ENCODE results near the gene SBK2.

The SBK2 gene

DNA sequence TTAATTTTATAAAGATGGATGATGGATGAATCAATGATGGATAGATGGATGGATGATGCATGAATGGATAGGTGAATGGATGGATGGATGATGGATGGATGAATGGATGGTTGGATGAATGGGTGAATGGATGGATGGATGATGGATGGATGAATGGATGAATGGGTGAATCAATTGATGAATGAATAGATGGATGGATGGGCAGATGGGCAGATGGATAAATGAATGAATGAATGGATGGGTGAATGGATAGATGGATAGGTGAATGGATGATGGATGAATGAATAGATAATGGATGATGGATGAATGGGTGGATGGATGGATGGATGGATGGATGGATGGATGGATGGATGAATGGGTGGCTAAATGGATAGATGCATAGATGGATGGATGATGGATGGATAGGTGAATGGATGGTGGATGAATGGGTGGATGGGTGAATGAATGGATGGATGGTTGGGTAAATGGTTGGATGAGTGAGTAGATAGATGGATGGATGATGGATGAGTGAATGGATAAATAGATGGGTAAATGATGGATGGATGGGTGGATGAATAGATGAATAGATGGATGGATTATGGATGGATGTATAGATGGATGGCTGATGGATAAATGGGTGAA lies 30.9 kb upstream of the SBK2 start:
- in situ Hi-C loops (cut with HindIII; ENCODE audit: low sequenced_read_pairs): no loop called here
- H3K4me3 ChIP-seq (ENCODE audit: low read depth, low read length): no peak overlapping the region
- TF ChIP-seq, protein P1, sequence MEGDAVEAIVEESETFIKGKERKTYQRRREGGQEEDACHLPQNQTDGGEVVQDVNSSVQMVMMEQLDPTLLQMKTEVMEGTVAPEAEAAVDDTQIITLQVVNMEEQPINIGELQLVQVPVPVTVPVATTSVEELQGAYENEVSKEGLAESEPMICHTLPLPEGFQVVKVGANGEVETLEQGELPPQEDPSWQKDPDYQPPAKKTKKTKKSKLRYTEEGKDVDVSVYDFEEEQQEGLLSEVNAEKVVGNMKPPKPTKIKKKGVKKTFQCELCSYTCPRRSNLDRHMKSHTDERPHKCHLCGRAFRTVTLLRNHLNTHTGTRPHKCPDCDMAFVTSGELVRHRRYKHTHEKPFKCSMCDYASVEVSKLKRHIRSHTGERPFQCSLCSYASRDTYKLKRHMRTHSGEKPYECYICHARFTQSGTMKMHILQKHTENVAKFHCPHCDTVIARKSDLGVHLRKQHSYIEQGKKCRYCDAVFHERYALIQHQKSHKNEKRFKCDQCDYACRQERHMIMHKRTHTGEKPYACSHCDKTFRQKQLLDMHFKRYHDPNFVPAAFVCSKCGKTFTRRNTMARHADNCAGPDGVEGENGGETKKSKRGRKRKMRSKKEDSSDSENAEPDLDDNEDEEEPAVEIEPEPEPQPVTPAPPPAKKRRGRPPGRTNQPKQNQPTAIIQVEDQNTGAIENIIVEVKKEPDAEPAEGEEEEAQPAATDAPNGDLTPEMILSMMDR (IDR thresholded peaks at IDR 0.05; ENCODE audit: low read depth, low read length): no peak
- no peak for DNase-seq (ENCODE audit: low read depth, low spot score)

DNA sequence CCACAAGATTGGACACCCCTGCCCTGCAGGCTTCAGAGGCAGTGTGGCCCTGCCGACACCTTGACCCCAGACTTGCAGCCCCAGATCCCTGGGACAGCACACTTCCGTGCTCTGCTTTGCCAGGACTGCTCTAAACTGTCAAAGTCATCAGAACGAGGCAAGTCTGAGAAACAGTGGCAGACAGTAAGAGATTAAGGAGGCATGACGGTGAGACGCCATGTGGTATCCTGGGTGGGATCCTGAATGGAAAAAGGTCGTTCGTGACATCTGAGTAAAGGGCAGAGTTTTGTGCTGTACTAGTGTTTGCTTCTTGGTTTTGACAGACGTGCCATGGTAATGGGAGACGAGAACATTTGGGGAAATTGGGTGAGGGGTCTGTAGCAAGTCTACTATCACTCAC lies 29.9 kb upstream of the SBK2 start:
- TF ChIP-seq, protein P1 (IDR thresholded peaks at IDR 0.05; ENCODE audit: low read depth, low read length): no peak
- in situ Hi-C loops (cut with HindIII; ENCODE audit: low sequenced_read_pairs): no loop called here
- DNase-seq (ENCODE audit: low read depth, low spot score): no peak
- no peak overlapping the region for H3K4me3 ChIP-seq (ENCODE audit: low read depth, low read length)

DNA sequence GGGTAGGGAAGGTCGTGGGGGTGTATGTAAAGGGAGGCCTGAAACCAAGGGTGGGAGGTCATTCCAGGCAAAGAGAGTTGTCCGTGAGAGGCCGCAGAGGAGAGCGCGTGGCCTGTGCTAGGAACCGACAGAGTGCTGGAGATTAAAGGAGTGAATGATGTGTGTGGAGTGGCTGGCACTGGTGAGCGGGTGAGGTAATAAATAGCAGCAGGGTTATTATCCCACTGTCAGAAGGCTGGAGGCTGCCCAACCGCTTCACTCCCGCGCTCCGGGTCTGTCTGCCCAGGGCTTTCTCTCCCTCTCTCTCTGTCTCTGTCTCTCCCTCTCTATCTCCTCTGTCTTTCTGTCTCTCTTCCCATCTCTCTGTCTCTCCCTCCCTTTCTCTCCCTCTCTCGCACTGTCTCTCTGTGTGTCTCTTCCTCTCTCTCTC lies 26.3 kb upstream of the SBK2 start:
- H3K4me3 ChIP-seq (ENCODE audit: low read depth, low read length): no peak overlapping the region
- TF ChIP-seq, protein P1 (IDR thresholded peaks at IDR 0.05; ENCODE audit: low read depth, low read length): no peak
- in situ Hi-C loops (cut with HindIII; ENCODE audit: low sequenced_read_pairs): no loop called here
- DNase-seq (ENCODE audit: low read depth, low spot score): no peak

DNA sequence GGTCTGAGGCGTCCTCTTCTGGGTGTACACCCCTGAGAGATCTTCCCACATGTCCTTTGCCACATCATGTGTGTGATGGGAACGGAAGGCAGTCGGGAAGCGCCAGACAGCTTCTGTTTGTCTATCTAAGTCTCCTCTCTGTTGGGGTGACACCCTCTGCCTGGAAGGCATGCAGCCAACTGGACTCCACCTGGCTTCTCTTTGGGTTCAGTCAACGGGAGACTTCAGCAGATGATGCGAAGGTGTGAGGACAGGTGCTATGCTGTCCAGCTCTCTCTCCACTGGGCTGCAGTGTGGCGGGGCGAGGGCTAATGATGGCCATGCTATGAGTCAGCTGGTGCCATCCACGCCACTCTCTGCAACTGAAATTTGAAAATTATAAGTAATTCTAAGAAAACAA lies 22.8 kb upstream of the SBK2 start:
- TF ChIP-seq, protein P1 (IDR thresholded peaks at IDR 0.05; ENCODE audit: low read depth, low read length): no peak
- no peak for DNase-seq (ENCODE audit: low read depth, low spot score)
- in situ Hi-C loops (cut with HindIII; ENCODE audit: low sequenced_read_pairs): no loop called here
- no peak overlapping the region for H3K4me3 ChIP-seq (ENCODE audit: low read depth, low read length)

DNA sequence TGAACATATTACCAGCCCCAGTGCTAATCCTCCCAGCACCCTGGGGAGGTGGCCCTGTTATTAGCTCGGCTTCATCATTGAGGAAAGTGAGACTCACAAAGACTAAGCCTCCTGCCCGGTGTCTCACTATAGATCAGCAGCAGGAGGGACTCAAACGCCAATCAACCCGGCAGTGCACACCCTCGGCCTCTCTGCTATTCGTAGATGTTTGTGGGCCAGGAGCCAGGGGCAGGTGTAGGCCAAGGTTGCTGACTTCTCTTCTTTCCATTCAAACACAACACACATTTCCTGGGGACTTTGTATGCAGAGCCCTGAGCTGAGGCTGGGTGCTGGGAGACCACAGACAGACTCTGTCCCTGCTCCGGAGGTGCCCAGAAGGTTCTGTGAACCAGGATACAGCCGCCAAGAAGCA lies 17.8 kb upstream of the SBK2 start:
- DNase-seq (ENCODE audit: low read depth, low spot score): no peak
- no peak overlapping the region for H3K4me3 ChIP-seq (ENCODE audit: low read depth, low read length)
- TF ChIP-seq, protein P1 (IDR thresholded peaks at IDR 0.05; ENCODE audit: low read depth, low read length): no peak
- in situ Hi-C loops (cut with HindIII; ENCODE audit: low sequenced_read_pairs): no loop called here

DNA sequence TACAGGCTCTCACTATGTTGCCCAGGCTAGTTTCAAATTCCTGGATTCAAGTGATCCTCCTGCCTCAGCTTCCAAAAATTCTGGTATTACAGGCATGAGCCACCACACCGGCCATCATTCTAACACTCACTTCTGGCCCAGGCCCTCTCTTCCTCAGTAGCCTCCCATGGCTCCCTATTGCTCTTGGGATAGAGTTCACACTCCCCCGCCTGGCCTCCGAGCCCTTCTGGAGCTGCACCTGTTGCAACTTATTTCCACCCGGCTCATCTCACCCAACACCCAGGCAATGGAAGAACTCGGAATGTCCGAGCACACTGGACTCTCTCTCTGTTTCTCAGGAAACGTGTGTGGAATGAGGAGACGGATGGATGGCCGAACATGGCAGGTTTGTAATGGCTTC lies 17.4 kb upstream of the SBK2 start:
- in situ Hi-C loops (cut with HindIII; ENCODE audit: low sequenced_read_pairs): no loop called here
- H3K4me3 ChIP-seq (ENCODE audit: low read depth, low read length): no peak overlapping the region
- no peak for DNase-seq (ENCODE audit: low read depth, low spot score)
- TF ChIP-seq, protein P1 (IDR thresholded peaks at IDR 0.05; ENCODE audit: low read depth, low read length): no peak

Measured in astrocyte of the spinal cord (primary cell).